HCT116 (cell line): Measurements from ENCODE around the gene ZNF532.

ENCODE experiments used
- ATF3 ChIP-seq: IDR thresholded peaks from 2 replicates; pipeline ENCODE4 v1.6.1; 2012
- ELF1 ChIP-seq: IDR thresholded peaks from 2 replicates; pipeline ENCODE4 v1.6.1; 2012; ENCODE audit warnings: low read depth, borderline replicate concordance
- EZH2 ChIP-seq: fragments of 200-600 bp; sonication (generic); IDR thresholded peaks from 2 replicates; pipeline ENCODE4 v1.6.1; 2017; ENCODE audit warnings: antibody characterized with exemption, mixed run types
- POLR2A ChIP-seq: IDR thresholded peaks from 2 replicates; pipeline ENCODE4 v1.7.0; 2011; ENCODE audit warnings: borderline replicate concordance; ENCODE audit not compliant: insufficient read depth, insufficient read length; ENCODE audit errors: extremely low read depth
- POLR2AphosphoS5 ChIP-seq: IDR thresholded peaks from 2 replicates; pipeline ENCODE4 v1.6.1; 2011; ENCODE audit warnings: mild to moderate bottlenecking, low read depth, low read length, moderate library complexity
- RAD21 ChIP-seq: IDR thresholded peaks from 2 replicates; pipeline ENCODE4 v1.6.1; 2012; ENCODE audit warnings: low read depth, mild to moderate bottlenecking
- TF ChIP-seq, protein P1 (sequence below), 3 experiments: fragments of 200-600 bp in 1 of 3; sonication (generic) in 1 of 3; IDR thresholded peaks in 2 of 3; conservative IDR thresholded peaks in 1 of 3; 2 replicates each; pipeline ENCODE4 v1.5.1; 2012 to 2017; ENCODE audit warnings: low read depth in 2 of 3, low read length in 2 of 3, antibody characterized with exemption in 1 of 3, borderline replicate concordance in 1 of 3, control low read depth in 1 of 3, mild to moderate bottlenecking in 1 of 3, mixed read lengths in 1 of 3, mixed run types in 1 of 3, moderate library complexity in 1 of 3; ENCODE audit not compliant: insufficient read depth in 1 of 3

- TF ChIP-seq, protein P1, sequence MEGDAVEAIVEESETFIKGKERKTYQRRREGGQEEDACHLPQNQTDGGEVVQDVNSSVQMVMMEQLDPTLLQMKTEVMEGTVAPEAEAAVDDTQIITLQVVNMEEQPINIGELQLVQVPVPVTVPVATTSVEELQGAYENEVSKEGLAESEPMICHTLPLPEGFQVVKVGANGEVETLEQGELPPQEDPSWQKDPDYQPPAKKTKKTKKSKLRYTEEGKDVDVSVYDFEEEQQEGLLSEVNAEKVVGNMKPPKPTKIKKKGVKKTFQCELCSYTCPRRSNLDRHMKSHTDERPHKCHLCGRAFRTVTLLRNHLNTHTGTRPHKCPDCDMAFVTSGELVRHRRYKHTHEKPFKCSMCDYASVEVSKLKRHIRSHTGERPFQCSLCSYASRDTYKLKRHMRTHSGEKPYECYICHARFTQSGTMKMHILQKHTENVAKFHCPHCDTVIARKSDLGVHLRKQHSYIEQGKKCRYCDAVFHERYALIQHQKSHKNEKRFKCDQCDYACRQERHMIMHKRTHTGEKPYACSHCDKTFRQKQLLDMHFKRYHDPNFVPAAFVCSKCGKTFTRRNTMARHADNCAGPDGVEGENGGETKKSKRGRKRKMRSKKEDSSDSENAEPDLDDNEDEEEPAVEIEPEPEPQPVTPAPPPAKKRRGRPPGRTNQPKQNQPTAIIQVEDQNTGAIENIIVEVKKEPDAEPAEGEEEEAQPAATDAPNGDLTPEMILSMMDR (IDR thresholded peaks at IDR 0.05 in 2 of 3, conservative IDR thresholded peaks at IDR 0.05 in 1 of 3; ENCODE audit: borderline replicate concordance in 1 of 3, insufficient read depth in 1 of 3, low read depth in 2 of 3, low read length in 2 of 3), result no peak
- TF ChIP-seq ATF3 (no peak), POLR2A (no peak), POLR2AphosphoS5 (no peak), RAD21 (no peak), EZH2 (no peak), ELF1 (no peak)
Measured at GRCh38 chr18:58902961-58903360, 38.3 kb downstream of the ZNF532 start.
